Activated CD4-positive, CD25-positive, alpha-beta regulatory T cell treated with anti-CD3 and anti-CD28 coated beads, Interleukin-2, amount 50 U/mL, for 72 hours (primary cell): ENCODE data around the gene SDHAF3.
"Not testable (repeated sequence)": the region's sequence is repeated elsewhere in the genome, so short reads cannot be mapped to it uniquely, and the experiment has no call there.

Experiments used
- DNase-seq: peaks from one replicate; pipeline ENCODE4 v3.0.0; 2021

Gene SDHAF3

GRCh38 chr7:97117372-97118188, at the start of gene SDHAF3:
Gene SDHAF3, plus strand, starts transcription at chr7:97117698. Its CDS starts 26 bp downstream, at chr7:97117724.
- peak; percentile 97 for DNase-seq

- not testable (repeated sequence) for DNase-seq
Measured at GRCh38 chr7:97072025-97072424, 45.5 kb upstream of the SDHAF3 start.

- no peak for DNase-seq
Measured at GRCh38 chr7:97075928-97076327, 41.6 kb upstream of the SDHAF3 start.

- no peak for DNase-seq
Measured at GRCh38 chr7:97078023-97078969, 39.2 kb upstream of the SDHAF3 start.

GRCh38 chr7:97079300-97079699, 38.2 kb upstream of the SDHAF3 start:
- no peak for DNase-seq

- DNase-seq: no peak
Measured at GRCh38 chr7:97081521-97082300, 35.8 kb upstream of the SDHAF3 start.

GRCh38 chr7:97088364-97088763, 29.1 kb upstream of the SDHAF3 start:
- DNase-seq: no peak

GRCh38 chr7:97089771-97090170, 27.7 kb upstream of the SDHAF3 start:
- no peak for DNase-seq

- no peak for DNase-seq
Measured at GRCh38 chr7:97090761-97091353, 26.6 kb upstream of the SDHAF3 start.

- no peak for DNase-seq
Measured at GRCh38 chr7:97094284-97094930, 23.1 kb upstream of the SDHAF3 start.

- no peak for DNase-seq
Measured at GRCh38 chr7:97096037-97096436, 21.5 kb upstream of the SDHAF3 start.

GRCh38 chr7:97096661-97097060, 20.8 kb upstream of the SDHAF3 start:
- no peak for DNase-seq

- DNase-seq: peak; percentile 75
Measured at GRCh38 chr7:97104719-97105238, 12.7 kb upstream of the SDHAF3 start.

- no peak for DNase-seq
Measured at GRCh38 chr7:97107192-97107800, 10.2 kb upstream of the SDHAF3 start.

GRCh38 chr7:97116308-97116707, 1.2 kb upstream of the SDHAF3 start:
- DNase-seq: no peak

- DNase-seq: no peak
Measured at GRCh38 chr7:97117035-97117371, 495 bp upstream of the SDHAF3 start.

- DNase-seq: no peak
Measured at GRCh38 chr7:97118306-97118917, 914 bp downstream of the SDHAF3 start.

GRCh38 chr7:97119747-97120146, 2.2 kb downstream of the SDHAF3 start:
- no peak for DNase-seq

GRCh38 chr7:97120713-97121457, 3.4 kb downstream of the SDHAF3 start:
- no peak for DNase-seq

- DNase-seq: not testable (repeated sequence)
Measured at GRCh38 chr7:97123115-97123514, 5.6 kb downstream of the SDHAF3 start.
